HG03175 (cell line): ENCODE measurements around the gene GRID1.

Source experiments
- ATAC-seq: cut with Tn5 transposase; IDR thresholded peaks from one replicate; pipeline ENCODE4 v1.9.1; 2021; ENCODE audit warnings: mild to moderate bottlenecking, moderate library complexity; ENCODE audit not compliant: unreplicated experiment

The GRID1 gene

GRCh38 chr10:85600744-85601081 is 765.9 kb downstream of the GRID1 start:
- ATAC-seq = no peak

- no peak for ATAC-seq
Observed at GRCh38 chr10:85600026-85600743, 766.4 kb downstream of the GRID1 start.

- no peak for ATAC-seq
Observed at GRCh38 chr10:85599081-85599480, 767.5 kb downstream of the GRID1 start.

- no peak for ATAC-seq
Observed at GRCh38 chr10:85598646-85599045, 767.9 kb downstream of the GRID1 start.

- ATAC-seq = no peak
Observed at GRCh38 chr10:85597006-85597405, 769.6 kb downstream of the GRID1 start.

- ATAC-seq = no peak
Observed at GRCh38 chr10:85596389-85596788, 770.2 kb downstream of the GRID1 start.

- no peak for ATAC-seq
Observed at GRCh38 chr10:85594239-85594638, 772.4 kb downstream of the GRID1 start.

- no peak for ATAC-seq
Observed at GRCh38 chr10:85593226-85593772, 773.3 kb downstream of the GRID1 start.

GRCh38 chr10:85581371-85581770 is 785.2 kb downstream of the GRID1 start:
- ATAC-seq = no peak

- no peak for ATAC-seq
Observed at GRCh38 chr10:85580585-85580984, 786.0 kb downstream of the GRID1 start.

- ATAC-seq = no peak
Observed at GRCh38 chr10:85578860-85579259, 787.7 kb downstream of the GRID1 start.

GRCh38 chr10:85575441-85575840 is 791.2 kb downstream of the GRID1 start:
- no peak for ATAC-seq

GRCh38 chr10:85570871-85571270 is 795.7 kb downstream of the GRID1 start:
- no peak for ATAC-seq

GRCh38 chr10:85565381-85565780 is 801.2 kb downstream of the GRID1 start:
- no peak for ATAC-seq

GRCh38 chr10:85558533-85558932 is 808.1 kb downstream of the GRID1 start:
- no peak for ATAC-seq

- no peak for ATAC-seq
Observed at GRCh38 chr10:85557706-85558105, 808.9 kb downstream of the GRID1 start.

GRCh38 chr10:85557077-85557476 is 809.5 kb downstream of the GRID1 start:
- no peak for ATAC-seq
